Panc1 (cell line): ENCODE results near the gene CPNE6. TPM values are rescaled to one million over a fixed set of nuclear protein-coding genes. Genes with fewer than 3 reads are reported as not detected.

ENCODE experiments used
- ATAC-seq: fragments of 200-7000 bp; cut with Tn5 transposase; 2 replicates; pipeline ENCODE4 v1.9.1; 2020; ENCODE audit warnings: mild to moderate bottlenecking, moderate library complexity
- BruUV-seq: library from RNA; stranded (reverse); fragments of 400-500 nt; replicated peaks from 2 replicates; lab custom pipeline; 2021; lab: Mats Ljungman, UMichigan
- CTCF ChIA-PET: fragments of 300-600 bp; sonication (Branson Sonifier 250); formaldehyde crosslinking; loops from one replicate; lab custom pipeline; 2022; ENCODE audit warnings: antibody characterized with exemption; lab: Charles Lee
- POLR2A ChIA-PET: fragments of 300-600 bp; sonication (Branson Sonifier 250); formaldehyde crosslinking; loops from one replicate; lab custom pipeline; 2022; ENCODE audit warnings: antibody characterized with exemption; lab: Charles Lee
- DNase-seq: peaks from one replicate; pipeline ENCODE4 v3.0.0-alpha.2; 2010; ENCODE audit warnings: low read depth, low spot score
- H3K27ac ChIP-seq: 2 replicates; pipeline ENCODE4 v1.5.1; 2011; ENCODE audit warnings: mild to moderate bottlenecking, low read length, inconsistent platforms
- H3K27me3 ChIP-seq: fragments of 200-500 bp; sonication (Bioruptor generic); 2 replicates; pipeline ENCODE4 v1.6.0; 2014; ENCODE audit warnings: low read length, inconsistent platforms; ENCODE audit not compliant: control insufficient read depth, insufficient read depth
- H3K36me3 ChIP-seq: fragments of 200-500 bp; sonication (Bioruptor generic); 2 replicates; pipeline ENCODE4 v1.5.1; 2014; ENCODE audit warnings: inconsistent platforms, mild to moderate bottlenecking, low read length, moderate library complexity; ENCODE audit not compliant: control insufficient read depth, insufficient read depth
- H3K4me1 ChIP-seq: 2 replicates; pipeline ENCODE4 v1.5.1; 2011; ENCODE audit warnings: inconsistent platforms, mild to moderate bottlenecking, low read length, moderate library complexity; ENCODE audit not compliant: control insufficient read depth, insufficient read depth
- H3K4me3 ChIP-seq, 2 experiments: 2 replicates each; pipeline ENCODE4 v1.5.1; 2011 to 2012; ENCODE audit warnings: low read depth in 2 of 2, low read length in 2 of 2, mild to moderate bottlenecking in 2 of 2, inconsistent platforms in 1 of 2, moderate library complexity in 1 of 2
- H3K9me3 ChIP-seq: fragments of 200-500 bp; sonication (Bioruptor generic); 2 replicates; pipeline ENCODE4 v1.5.1; 2014; ENCODE audit warnings: low read depth, mild to moderate bottlenecking, inconsistent platforms, low read length, moderate library complexity; ENCODE audit not compliant: control insufficient read depth, insufficient read depth
- POLR2AphosphoS5 ChIP-seq: IDR thresholded peaks from 2 replicates; pipeline ENCODE4 v1.6.1; 2012; ENCODE audit warnings: mild to moderate bottlenecking, low read depth, low read length, moderate library complexity
- SIN3A ChIP-seq: IDR thresholded peaks from 2 replicates; pipeline ENCODE4 v1.6.1; 2012; ENCODE audit warnings: low read depth, mild to moderate bottlenecking, low read length, moderate library complexity, borderline replicate concordance; ENCODE audit not compliant: insufficient read depth
- TCF7L2 ChIP-seq: IDR thresholded peaks from 2 replicates; pipeline ENCODE4 v1.6.1; 2011; ENCODE audit warnings: mild to moderate bottlenecking, low read depth, low read length, inconsistent platforms
- in situ Hi-C: cut with HindIII; loops from 2 replicates; pipeline ENCODE4 v1.10.0; 2016; ENCODE audit warnings: low sequenced_read_pairs, low pct_unique_long_range_greater_than_20kb
- intact Hi-C: fragments of 100-400 bp; cut with micrococcal nuclease; formaldehyde crosslinking; loops from one replicate; pipeline ENCODE4 v1.10.0; 2022; ENCODE audit not compliant: unreplicated experiment
- total RNA-seq: library from RNA; stranded (reverse); gene quantifications from one replicate; pipeline ENCODE4 v1.2.1, GENCODE V29; 2021; ENCODE audit not compliant: unreplicated experiment
- TF ChIP-seq, protein P1 (sequence below), 2 experiments: IDR thresholded peaks; 2 replicates each; pipeline ENCODE4 v1.6.1; 2011 to 2012; ENCODE audit warnings: low read depth in 2 of 2, control low read depth in 1 of 2, low read length in 1 of 2, mild to moderate bottlenecking in 1 of 2, moderate library complexity in 1 of 2; ENCODE audit not compliant: insufficient read depth in 1 of 2
- TF ChIP-seq, protein P2 (sequence below): fragments of 450-650 bp; IDR thresholded peaks from 2 replicates; pipeline ENCODE4 v1.5.1; 2017; ENCODE audit warnings: mild to moderate bottlenecking

Gene CPNE6
- total RNA-seq, 1 experiment from 2014 or later = not detected

DNA sequence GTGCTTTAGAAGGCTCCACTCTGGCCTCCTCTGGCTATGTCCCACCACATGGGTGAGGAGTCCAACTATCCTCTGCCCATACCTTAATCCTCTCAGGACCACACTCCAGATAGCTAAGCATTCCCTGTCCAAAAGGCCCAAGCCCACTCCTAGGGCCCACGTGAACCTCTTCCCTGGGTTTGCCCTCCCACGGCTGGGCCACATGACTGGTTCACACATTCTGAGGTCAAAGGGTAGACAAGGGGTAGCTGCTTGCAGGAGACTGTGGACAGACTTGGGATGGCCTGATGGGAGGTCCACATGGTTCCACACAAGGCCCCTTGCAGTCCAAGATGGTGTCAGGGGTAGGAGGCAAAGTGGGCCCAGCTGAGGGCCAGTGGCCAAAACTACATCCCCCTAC, 16.7 kb downstream of the CPNE6 start:
- no peaks in the 10 kb centered on the region for H3K36me3 ChIP-seq
- H3K4me3 ChIP-seq = no peak overlapping the region
- no peaks in the 10 kb centered on the region for H3K9me3 ChIP-seq
- ChIA-PET POLR2A (no interaction called here), CTCF (interaction anchor here (0.5 kb wide), 1 partner anchor 28 kb away, joined by 12 read pairs; no protein-coding TSS in a partner anchor)
- no peaks in the 10 kb centered on the region for H3K27me3 ChIP-seq
- no TSS peak for BruUV-seq
- TF ChIP-seq, protein P1, sequence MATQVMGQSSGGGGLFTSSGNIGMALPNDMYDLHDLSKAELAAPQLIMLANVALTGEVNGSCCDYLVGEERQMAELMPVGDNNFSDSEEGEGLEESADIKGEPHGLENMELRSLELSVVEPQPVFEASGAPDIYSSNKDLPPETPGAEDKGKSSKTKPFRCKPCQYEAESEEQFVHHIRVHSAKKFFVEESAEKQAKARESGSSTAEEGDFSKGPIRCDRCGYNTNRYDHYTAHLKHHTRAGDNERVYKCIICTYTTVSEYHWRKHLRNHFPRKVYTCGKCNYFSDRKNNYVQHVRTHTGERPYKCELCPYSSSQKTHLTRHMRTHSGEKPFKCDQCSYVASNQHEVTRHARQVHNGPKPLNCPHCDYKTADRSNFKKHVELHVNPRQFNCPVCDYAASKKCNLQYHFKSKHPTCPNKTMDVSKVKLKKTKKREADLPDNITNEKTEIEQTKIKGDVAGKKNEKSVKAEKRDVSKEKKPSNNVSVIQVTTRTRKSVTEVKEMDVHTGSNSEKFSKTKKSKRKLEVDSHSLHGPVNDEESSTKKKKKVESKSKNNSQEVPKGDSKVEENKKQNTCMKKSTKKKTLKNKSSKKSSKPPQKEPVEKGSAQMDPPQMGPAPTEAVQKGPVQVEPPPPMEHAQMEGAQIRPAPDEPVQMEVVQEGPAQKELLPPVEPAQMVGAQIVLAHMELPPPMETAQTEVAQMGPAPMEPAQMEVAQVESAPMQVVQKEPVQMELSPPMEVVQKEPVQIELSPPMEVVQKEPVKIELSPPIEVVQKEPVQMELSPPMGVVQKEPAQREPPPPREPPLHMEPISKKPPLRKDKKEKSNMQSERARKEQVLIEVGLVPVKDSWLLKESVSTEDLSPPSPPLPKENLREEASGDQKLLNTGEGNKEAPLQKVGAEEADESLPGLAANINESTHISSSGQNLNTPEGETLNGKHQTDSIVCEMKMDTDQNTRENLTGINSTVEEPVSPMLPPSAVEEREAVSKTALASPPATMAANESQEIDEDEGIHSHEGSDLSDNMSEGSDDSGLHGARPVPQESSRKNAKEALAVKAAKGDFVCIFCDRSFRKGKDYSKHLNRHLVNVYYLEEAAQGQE (IDR thresholded peaks at IDR 0.05; ENCODE audit: insufficient read depth in 1 of 2, low read depth in 2 of 2, low read length in 1 of 2) = no peak
- H3K27ac ChIP-seq = no peak overlapping the region
- DNase-seq (no peak), ATAC-seq (no peak)
- H3K4me1 ChIP-seq = no peaks in the 10 kb centered on the region
- in situ Hi-C loops (no loop called here), intact Hi-C loops (no loop called here)

DNA sequence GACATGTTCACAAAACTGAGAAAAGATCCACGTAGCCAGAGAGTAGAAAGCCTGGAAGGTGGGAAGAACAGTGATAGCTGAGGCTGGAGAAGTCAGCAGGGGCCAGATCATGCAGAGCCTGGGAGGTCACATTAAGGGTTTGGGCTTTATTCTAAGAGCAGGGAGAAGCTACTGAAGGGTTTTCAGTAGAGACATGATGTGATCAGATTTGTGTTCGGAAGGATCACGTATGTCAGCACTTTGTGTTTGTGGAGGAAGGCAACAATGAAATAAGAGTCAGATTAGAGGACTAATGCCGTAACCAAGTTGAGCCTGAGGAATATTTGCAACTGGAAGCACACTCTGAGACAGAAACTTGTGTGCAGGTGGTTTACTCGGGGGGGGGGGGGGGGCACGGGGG, 18.5 kb downstream of the CPNE6 start:
- no peak for ATAC-seq
- DNase-seq = no peak
- Histone ChIP-seq H3K4me3 (no peak overlapping the region), H3K9me3 (no peaks in the 10 kb centered on the region), H3K27ac (no peak overlapping the region), H3K27me3 (no peaks in the 10 kb centered on the region), H3K36me3 (no peaks in the 10 kb centered on the region; the same call in 1 of the 2 replicates), H3K4me1 (no peaks in the 10 kb centered on the region; the same call in 1 of the 2 replicates)
- ChIA-PET CTCF (interaction anchor here (1.2 to 4.0 kb wide), 2 partner anchors 19 to 32 kb away, joined by 5 to 50 read pairs; no protein-coding TSS in a partner anchor), POLR2A (interaction anchor here (0.6 kb wide), 1 partner anchor 20 kb away, joined by 10 read pairs; no protein-coding TSS in a partner anchor)
- no TSS peak for BruUV-seq
- intact Hi-C loops = loop anchor here (1.0 to 2.0 kb wide), 2 partner anchors 32 to 75 kb away; no protein-coding TSS in a partner anchor
- in situ Hi-C loops = no loop called here
- TF ChIP-seq, protein P2, sequence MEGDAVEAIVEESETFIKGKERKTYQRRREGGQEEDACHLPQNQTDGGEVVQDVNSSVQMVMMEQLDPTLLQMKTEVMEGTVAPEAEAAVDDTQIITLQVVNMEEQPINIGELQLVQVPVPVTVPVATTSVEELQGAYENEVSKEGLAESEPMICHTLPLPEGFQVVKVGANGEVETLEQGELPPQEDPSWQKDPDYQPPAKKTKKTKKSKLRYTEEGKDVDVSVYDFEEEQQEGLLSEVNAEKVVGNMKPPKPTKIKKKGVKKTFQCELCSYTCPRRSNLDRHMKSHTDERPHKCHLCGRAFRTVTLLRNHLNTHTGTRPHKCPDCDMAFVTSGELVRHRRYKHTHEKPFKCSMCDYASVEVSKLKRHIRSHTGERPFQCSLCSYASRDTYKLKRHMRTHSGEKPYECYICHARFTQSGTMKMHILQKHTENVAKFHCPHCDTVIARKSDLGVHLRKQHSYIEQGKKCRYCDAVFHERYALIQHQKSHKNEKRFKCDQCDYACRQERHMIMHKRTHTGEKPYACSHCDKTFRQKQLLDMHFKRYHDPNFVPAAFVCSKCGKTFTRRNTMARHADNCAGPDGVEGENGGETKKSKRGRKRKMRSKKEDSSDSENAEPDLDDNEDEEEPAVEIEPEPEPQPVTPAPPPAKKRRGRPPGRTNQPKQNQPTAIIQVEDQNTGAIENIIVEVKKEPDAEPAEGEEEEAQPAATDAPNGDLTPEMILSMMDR = no peak
- TF ChIP-seq, protein P1 (IDR thresholded peaks at IDR 0.05; ENCODE audit: insufficient read depth in 1 of 2, low read depth in 2 of 2, low read length in 1 of 2) = no peak
- TF ChIP-seq POLR2AphosphoS5 (no peak), SIN3A (no peak), TCF7L2 (no peak)
